GM12878 (cell line): Measurements from ENCODE around the gene LAMP1. TPM values are rescaled to one million over a fixed set of nuclear protein-coding genes. Genes with fewer than 3 reads are reported as not detected.

ENCODE experiments used
- IKZF2 ChIP-seq, 2 experiments: fragments of 450-650 bp; IDR thresholded peaks; 2 replicates each; pipeline ENCODE4 v1.6.1; 2017; ENCODE audit warnings: mild to moderate bottlenecking in 2 of 2, moderate library complexity in 2 of 2
- MEF2A ChIP-seq: IDR thresholded peaks from 2 replicates; pipeline ENCODE4 v1.6.1; 2011; ENCODE audit warnings: low read depth, mild to moderate bottlenecking, low read length, moderate library complexity; ENCODE audit not compliant: insufficient read depth
- MEF2B ChIP-seq: fragments of 450-650 bp; IDR thresholded peaks from 2 replicates; pipeline ENCODE4 v1.6.1; 2018; ENCODE audit warnings: mild to moderate bottlenecking, moderate library complexity; ENCODE audit not compliant: partially characterized antibody, poor library complexity, severe bottlenecking
- MXI1 ChIP-seq: fragments of 150-350 bp; IDR thresholded peaks from 2 replicates; pipeline ENCODE4 v1.6.1; 2011; ENCODE audit warnings: low read depth, mild to moderate bottlenecking, inconsistent platforms, low read length, improper control_type of control experiment
- POLR2AphosphoS2 ChIP-seq: IDR thresholded peaks from 2 replicates; pipeline ENCODE4 v1.6.1; 2011; ENCODE audit warnings: low read depth, mild to moderate bottlenecking, low read length, improper control_type of control experiment, moderate library complexity
- SP1 ChIP-seq: IDR thresholded peaks from one replicate; pipeline ENCODE4 v1.6.1; 2011; ENCODE audit warnings: low read depth, low read length
- STAT3 ChIP-seq: IDR thresholded peaks from 2 replicates; pipeline ENCODE4 v1.6.1; 2011; ENCODE audit warnings: low read depth, low read length, improper control_type of control experiment
- SUPT20H ChIP-seq: IDR thresholded peaks from 2 replicates; pipeline ENCODE4 v1.6.1; 2011; ENCODE audit warnings: low read depth, mild to moderate bottlenecking, low read length, moderate library complexity, borderline replicate concordance; ENCODE audit not compliant: control insufficient read depth
- SUZ12 ChIP-seq: fragments of 200-600 bp; sonication (generic); IDR thresholded peaks from one replicate; pipeline ENCODE4 v1.6.1; 2018; ENCODE audit warnings: antibody characterized with exemption, mild to moderate bottlenecking; ENCODE audit not compliant: unreplicated experiment
- ZNF384 ChIP-seq: IDR thresholded peaks from 2 replicates; pipeline ENCODE4 v1.6.1; 2012; ENCODE audit warnings: low read depth, mild to moderate bottlenecking, low read length, improper control_type of control experiment, borderline replicate concordance
- ZNF622 ChIP-seq: fragments of 450-650 bp; IDR thresholded peaks from 2 replicates; pipeline ENCODE4 v1.6.1; 2017; ENCODE audit warnings: mild to moderate bottlenecking, inconsistent platforms
- ZSCAN29 ChIP-seq: fragments of 450-650 bp; IDR thresholded peaks from 2 replicates; pipeline ENCODE4 v1.6.1; 2017; ENCODE audit warnings: mild to moderate bottlenecking, moderate library complexity
- polyA plus RNA-seq, 11 experiments: library from polyadenylated mRNA; depleted of rRNA in 4 of 11; unstranded in 6 of 11; stranded (reverse) in 5 of 11; fragments of >200 nt; fragmentation: Nextera tagmentation in 4 of 11; fragmentation: Illumina TruSeq in 1 of 11; extraction: Ambion mirVana in 4 of 11; extraction: Trizol in 1 of 11; gene quantifications; 1 replicate in 1 of 11; 2 replicates in 10 of 11; pipeline versions ENCODE4 v1.2.1 to v1.2.3, GENCODE V29; 2011 to 2016; ENCODE audit warnings: inconsistent platforms in 2 of 11, missing spikeins in 2 of 11, low read depth in 1 of 11
- total RNA-seq, 4 experiments: library from RNA; depleted of rRNA in 3 of 4; stranded (reverse); fragments of >200 nt in 3 of 4; fragmentation: Illumina TruSeq in 1 of 4; extraction: Trizol in 1 of 4; gene quantifications; 2 replicates each; pipeline versions ENCODE4 v1.2.1 to v1.2.3, GENCODE V29; 2013 to 2021
- TF ChIP-seq, protein P1 (sequence below): IDR thresholded peaks from 2 replicates; pipeline ENCODE4 v1.6.1; 2012; ENCODE audit warnings: improper control_type of control experiment, low read depth, low read length; ENCODE audit not compliant: insufficient replicate concordance
- TF ChIP-seq, protein P2 (sequence below): IDR thresholded peaks from 2 replicates; pipeline ENCODE4 v1.6.1; 2011; ENCODE audit warnings: borderline replicate concordance, low read depth, mild to moderate bottlenecking, moderate library complexity, mixed read lengths, low read length; ENCODE audit not compliant: insufficient read depth; ENCODE audit errors: extremely low read length
- TF ChIP-seq, protein P3 (sequence below): IDR thresholded peaks from 2 replicates; pipeline ENCODE4 v1.6.1; 2011; ENCODE audit warnings: low read depth, mild to moderate bottlenecking, low read length, moderate library complexity, borderline replicate concordance; ENCODE audit errors: extremely low read depth
- TF ChIP-seq, protein P4 (sequence below): fragments of 150-350 bp; IDR thresholded peaks from 2 replicates; pipeline ENCODE4 v1.6.1; 2016; ENCODE audit warnings: low read depth, low read length

LAMP1 gene
- total and polyA plus RNA-seq, 10 of the 15 experiments (the other 5 are each of a cell fraction or from before 2014, with no cell fraction given), result 2.5 to 83.0 (median 32.7) TPM

DNA sequence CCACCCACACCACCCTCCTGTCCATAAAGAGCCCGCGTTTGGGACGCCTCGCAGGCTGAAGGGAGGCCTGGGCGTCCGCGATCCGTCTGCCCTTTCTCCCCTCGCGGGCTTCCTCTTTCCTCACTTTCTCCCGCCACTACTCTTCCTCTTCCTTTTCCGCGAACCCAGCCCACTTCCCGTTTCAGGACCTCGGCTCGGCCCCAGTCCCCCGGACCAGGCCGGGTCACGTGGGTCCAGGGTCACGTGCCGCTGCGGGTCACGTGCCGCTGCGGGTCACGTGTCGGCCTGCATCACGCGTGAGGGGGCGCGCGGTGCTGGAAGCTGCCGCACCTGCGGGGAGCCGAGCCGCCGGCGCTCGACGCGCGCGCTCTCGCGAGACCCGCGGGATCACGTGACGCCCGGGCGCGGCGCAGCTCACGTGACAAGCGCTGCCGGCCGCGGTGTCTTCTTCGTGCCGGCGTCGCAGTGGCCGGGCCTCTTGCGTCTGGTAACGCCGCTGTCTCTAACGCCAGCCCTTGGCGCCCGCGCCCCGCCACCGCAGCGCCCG is at the start of gene LAMP1 (continued):
- TF ChIP-seq ZNF622 (no peak), MEF2A (peak; percentile 73; the same call in 1 of the 2 replicates), SUZ12 (no peak), SUPT20H (no peak), POLR2AphosphoS2 (no peak), SP1 (peak; percentile 54), STAT3 (no peak), MEF2B (peak; percentile 91), ZSCAN29 (0 out of 2 replicates have a peak, but pooled peaks have one; percentile 58), ZNF384 (no peak), IKZF2 (IDR thresholded peaks at IDR 0.05) (peak; percentile 68; a peak in 3 of 4 replicates), MXI1 (peak; percentile 92)
- TF ChIP-seq, protein P1, sequence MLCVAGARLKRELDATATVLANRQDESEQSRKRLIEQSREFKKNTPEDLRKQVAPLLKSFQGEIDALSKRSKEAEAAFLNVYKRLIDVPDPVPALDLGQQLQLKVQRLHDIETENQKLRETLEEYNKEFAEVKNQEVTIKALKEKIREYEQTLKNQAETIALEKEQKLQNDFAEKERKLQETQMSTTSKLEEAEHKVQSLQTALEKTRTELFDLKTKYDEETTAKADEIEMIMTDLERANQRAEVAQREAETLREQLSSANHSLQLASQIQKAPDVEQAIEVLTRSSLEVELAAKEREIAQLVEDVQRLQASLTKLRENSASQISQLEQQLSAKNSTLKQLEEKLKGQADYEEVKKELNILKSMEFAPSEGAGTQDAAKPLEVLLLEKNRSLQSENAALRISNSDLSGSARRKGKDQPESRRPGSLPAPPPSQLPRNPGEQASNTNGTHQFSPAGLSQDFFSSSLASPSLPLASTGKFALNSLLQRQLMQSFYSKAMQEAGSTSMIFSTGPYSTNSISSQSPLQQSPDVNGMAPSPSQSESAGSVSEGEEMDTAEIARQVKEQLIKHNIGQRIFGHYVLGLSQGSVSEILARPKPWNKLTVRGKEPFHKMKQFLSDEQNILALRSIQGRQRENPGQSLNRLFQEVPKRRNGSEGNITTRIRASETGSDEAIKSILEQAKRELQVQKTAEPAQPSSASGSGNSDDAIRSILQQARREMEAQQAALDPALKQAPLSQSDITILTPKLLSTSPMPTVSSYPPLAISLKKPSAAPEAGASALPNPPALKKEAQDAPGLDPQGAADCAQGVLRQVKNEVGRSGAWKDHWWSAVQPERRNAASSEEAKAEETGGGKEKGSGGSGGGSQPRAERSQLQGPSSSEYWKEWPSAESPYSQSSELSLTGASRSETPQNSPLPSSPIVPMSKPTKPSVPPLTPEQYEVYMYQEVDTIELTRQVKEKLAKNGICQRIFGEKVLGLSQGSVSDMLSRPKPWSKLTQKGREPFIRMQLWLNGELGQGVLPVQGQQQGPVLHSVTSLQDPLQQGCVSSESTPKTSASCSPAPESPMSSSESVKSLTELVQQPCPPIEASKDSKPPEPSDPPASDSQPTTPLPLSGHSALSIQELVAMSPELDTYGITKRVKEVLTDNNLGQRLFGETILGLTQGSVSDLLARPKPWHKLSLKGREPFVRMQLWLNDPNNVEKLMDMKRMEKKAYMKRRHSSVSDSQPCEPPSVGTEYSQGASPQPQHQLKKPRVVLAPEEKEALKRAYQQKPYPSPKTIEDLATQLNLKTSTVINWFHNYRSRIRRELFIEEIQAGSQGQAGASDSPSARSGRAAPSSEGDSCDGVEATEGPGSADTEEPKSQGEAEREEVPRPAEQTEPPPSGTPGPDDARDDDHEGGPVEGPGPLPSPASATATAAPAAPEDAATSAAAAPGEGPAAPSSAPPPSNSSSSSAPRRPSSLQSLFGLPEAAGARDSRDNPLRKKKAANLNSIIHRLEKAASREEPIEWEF, result no peak
- TF ChIP-seq, protein P2, sequence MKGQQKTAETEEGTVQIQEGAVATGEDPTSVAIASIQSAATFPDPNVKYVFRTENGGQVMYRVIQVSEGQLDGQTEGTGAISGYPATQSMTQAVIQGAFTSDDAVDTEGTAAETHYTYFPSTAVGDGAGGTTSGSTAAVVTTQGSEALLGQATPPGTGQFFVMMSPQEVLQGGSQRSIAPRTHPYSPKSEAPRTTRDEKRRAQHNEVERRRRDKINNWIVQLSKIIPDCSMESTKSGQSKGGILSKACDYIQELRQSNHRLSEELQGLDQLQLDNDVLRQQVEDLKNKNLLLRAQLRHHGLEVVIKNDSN, result peak; percentile 100
- TF ChIP-seq, protein P3, sequence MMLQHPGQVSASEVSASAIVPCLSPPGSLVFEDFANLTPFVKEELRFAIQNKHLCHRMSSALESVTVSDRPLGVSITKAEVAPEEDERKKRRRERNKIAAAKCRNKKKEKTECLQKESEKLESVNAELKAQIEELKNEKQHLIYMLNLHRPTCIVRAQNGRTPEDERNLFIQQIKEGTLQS, result peak; percentile 100
- TF ChIP-seq, protein P4, sequence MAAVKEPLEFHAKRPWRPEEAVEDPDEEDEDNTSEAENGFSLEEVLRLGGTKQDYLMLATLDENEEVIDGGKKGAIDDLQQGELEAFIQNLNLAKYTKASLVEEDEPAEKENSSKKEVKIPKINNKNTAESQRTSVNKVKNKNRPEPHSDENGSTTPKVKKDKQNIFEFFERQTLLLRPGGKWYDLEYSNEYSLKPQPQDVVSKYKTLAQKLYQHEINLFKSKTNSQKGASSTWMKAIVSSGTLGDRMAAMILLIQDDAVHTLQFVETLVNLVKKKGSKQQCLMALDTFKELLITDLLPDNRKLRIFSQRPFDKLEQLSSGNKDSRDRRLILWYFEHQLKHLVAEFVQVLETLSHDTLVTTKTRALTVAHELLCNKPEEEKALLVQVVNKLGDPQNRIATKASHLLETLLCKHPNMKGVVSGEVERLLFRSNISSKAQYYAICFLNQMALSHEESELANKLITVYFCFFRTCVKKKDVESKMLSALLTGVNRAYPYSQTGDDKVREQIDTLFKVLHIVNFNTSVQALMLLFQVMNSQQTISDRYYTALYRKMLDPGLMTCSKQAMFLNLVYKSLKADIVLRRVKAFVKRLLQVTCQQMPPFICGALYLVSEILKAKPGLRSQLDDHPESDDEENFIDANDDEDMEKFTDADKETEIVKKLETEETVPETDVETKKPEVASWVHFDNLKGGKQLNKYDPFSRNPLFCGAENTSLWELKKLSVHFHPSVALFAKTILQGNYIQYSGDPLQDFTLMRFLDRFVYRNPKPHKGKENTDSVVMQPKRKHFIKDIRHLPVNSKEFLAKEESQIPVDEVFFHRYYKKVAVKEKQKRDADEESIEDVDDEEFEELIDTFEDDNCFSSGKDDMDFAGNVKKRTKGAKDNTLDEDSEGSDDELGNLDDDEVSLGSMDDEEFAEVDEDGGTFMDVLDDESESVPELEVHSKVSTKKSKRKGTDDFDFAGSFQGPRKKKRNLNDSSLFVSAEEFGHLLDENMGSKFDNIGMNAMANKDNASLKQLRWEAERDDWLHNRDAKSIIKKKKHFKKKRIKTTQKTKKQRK, result 0 out of 2 replicates have a peak, but pooled peaks have one; percentile 12
